ENCODE data around the gene FARP2. TPM values are rescaled to one million over a fixed set of nuclear protein-coding genes. Genes with fewer than 3 reads are reported as not detected.

FARP2 gene
- total RNA-seq, 1 experiment from 2014 or later = 32.6 TPM

GRCh38 chr2:241489733-241490680 lies 133.9 kb downstream of the FARP2 start:
- Mint-ChIP-seq H3K36me3 (ENCODE audit: insufficient read depth, unreplicated experiment) (peaks cover 11% of the 10 kb centered on the region), H3K4me1 (ENCODE audit: insufficient read depth, unreplicated experiment) (no peaks in the 10 kb centered on the region), H3K27me3 (ENCODE audit: insufficient read depth, unreplicated experiment) (no peaks in the 10 kb centered on the region), H3K27ac (ENCODE audit: low read depth, unreplicated experiment) (no peak overlapping the region), H3K4me3 (ENCODE audit: unreplicated experiment) (no peak overlapping the region), H3K9me3 (ENCODE audit: unreplicated experiment) (no peaks in the 10 kb centered on the region)
- no peak for DNase-seq (ENCODE audit: unreplicated experiment)
- no TSS peak for BruUV-seq (replicated peaks)
- no peak for TF ChIP-seq CTCF (IDR thresholded peaks at IDR 0.05; ENCODE audit: unreplicated experiment)
- intact Hi-C loops (cut with micrococcal nuclease) = no loop called here
- ChIA-PET POLR2A (interaction anchor here (0.6 kb wide), 2 partner anchors 99 to 983 kb away, joined by 3 read pairs; no protein-coding TSS in a partner anchor), CTCF (no interaction called here)

GRCh38 chr2:241490825-241491506 lies 134.9 kb downstream of the FARP2 start:
- no peaks in the 10 kb centered on the region for H3K4me1 Mint-ChIP-seq (ENCODE audit: insufficient read depth, unreplicated experiment)
- no peak overlapping the region for H3K4me3 Mint-ChIP-seq (ENCODE audit: unreplicated experiment)
- BruUV-seq (replicated peaks) = no TSS peak
- no peaks in the 10 kb centered on the region for H3K9me3 Mint-ChIP-seq (ENCODE audit: unreplicated experiment)
- CTCF ChIA-PET = no interaction called here
- POLR2A ChIA-PET = interaction anchor here (0.8 to 1.2 kb wide), 3 partner anchors 8 to 199 kb away, joined by 3 to 5 read pairs (median 4); no protein-coding TSS in a partner anchor
- intact Hi-C loops (cut with micrococcal nuclease) = no loop called here
- peaks cover 19% of the 10 kb centered on the region for H3K36me3 Mint-ChIP-seq (ENCODE audit: insufficient read depth, unreplicated experiment)
- H3K27me3 Mint-ChIP-seq (ENCODE audit: insufficient read depth, unreplicated experiment) = no peaks in the 10 kb centered on the region
- TF ChIP-seq CTCF (IDR thresholded peaks at IDR 0.05; ENCODE audit: unreplicated experiment) = no peak
- no peak overlapping the region for H3K27ac Mint-ChIP-seq (ENCODE audit: low read depth, unreplicated experiment)
- no peak for DNase-seq (ENCODE audit: unreplicated experiment)

GRCh38 chr2:241491549-241492173 lies 135.6 kb downstream of the FARP2 start:
- no peak overlapping the region for H3K27ac Mint-ChIP-seq (ENCODE audit: low read depth, unreplicated experiment)
- H3K4me1 Mint-ChIP-seq (ENCODE audit: insufficient read depth, unreplicated experiment) = no peaks in the 10 kb centered on the region
- no peaks in the 10 kb centered on the region for H3K27me3 Mint-ChIP-seq (ENCODE audit: insufficient read depth, unreplicated experiment)
- BruUV-seq (replicated peaks) = no TSS peak
- peaks cover 19% of the 10 kb centered on the region for H3K36me3 Mint-ChIP-seq (ENCODE audit: insufficient read depth, unreplicated experiment)
- POLR2A ChIA-PET = interaction anchor here (0.8 to 1.2 kb wide), 3 partner anchors 9 to 199 kb away, joined by 3 to 5 read pairs (median 4); no protein-coding TSS in a partner anchor
- no peak for DNase-seq (ENCODE audit: unreplicated experiment)
- H3K9me3 Mint-ChIP-seq (ENCODE audit: unreplicated experiment) = no peaks in the 10 kb centered on the region
- H3K4me3 Mint-ChIP-seq (ENCODE audit: unreplicated experiment) = no peak overlapping the region
- TF ChIP-seq CTCF (IDR thresholded peaks at IDR 0.05; ENCODE audit: unreplicated experiment) = no peak
- intact Hi-C loops (cut with micrococcal nuclease) = no loop called here
- CTCF ChIA-PET = no interaction called here

GRCh38 chr2:241492174-241492565 lies 136.1 kb downstream of the FARP2 start:
- Mint-ChIP-seq H3K27me3 (ENCODE audit: insufficient read depth, unreplicated experiment) (no peaks in the 10 kb centered on the region), H3K36me3 (ENCODE audit: insufficient read depth, unreplicated experiment) (peaks cover 19% of the 10 kb centered on the region), H3K9me3 (ENCODE audit: unreplicated experiment) (no peaks in the 10 kb centered on the region), H3K27ac (ENCODE audit: low read depth, unreplicated experiment) (no peak overlapping the region), H3K4me3 (ENCODE audit: unreplicated experiment) (no peak overlapping the region), H3K4me1 (ENCODE audit: insufficient read depth, unreplicated experiment) (no peaks in the 10 kb centered on the region)
- TF ChIP-seq CTCF (IDR thresholded peaks at IDR 0.05; ENCODE audit: unreplicated experiment) = no peak
- BruUV-seq (replicated peaks) = no TSS peak
- POLR2A ChIA-PET = interaction anchor here (1.2 kb wide), 2 partner anchors 9 to 10 kb away, joined by 3 to 4 read pairs; no protein-coding TSS in a partner anchor
- CTCF ChIA-PET = no interaction called here
- intact Hi-C loops (cut with micrococcal nuclease) = no loop called here
- DNase-seq (ENCODE audit: unreplicated experiment) = no peak

Measured in MCF 10A (cell line).